DND-41 (cell line): ENCODE results near the gene ADCY4.
A peak's percentile ranks its signal among the peaks of the same experiment; 100 is the strongest.

Source experiments
- ATAC-seq: fragments of 200-7000 bp; cut with Tn5 transposase; 3 replicates; pipeline ENCODE4 v1.9.1; 2021; ENCODE audit warnings: low read depth; ENCODE audit not compliant: insufficient read depth
- DNase-seq: peaks from one replicate; pipeline ENCODE4 v3.0.0-alpha.2; 2020
- H2AFZ ChIP-seq: 2 replicates; pipeline ENCODE4 v1.6.0; 2012; ENCODE audit warnings: low read depth, low read length
- H3K27ac ChIP-seq: 2 replicates; pipeline ENCODE4 v1.5.1; 2012; ENCODE audit warnings: low read length, inconsistent platforms
- H3K27me3 ChIP-seq: fragments of 200-600 bp; sonication (generic); 2 replicates; pipeline ENCODE4 v1.6.0; 2012; ENCODE audit warnings: low read length, mild to moderate bottlenecking, inconsistent platforms; ENCODE audit not compliant: insufficient read depth, poor library complexity
- H3K36me3 ChIP-seq: 2 replicates; pipeline ENCODE4 v1.5.1; 2012; ENCODE audit warnings: low read length, inconsistent platforms; ENCODE audit not compliant: insufficient read depth
- H3K4me1 ChIP-seq: 2 replicates; pipeline ENCODE4 v1.5.1; 2012; ENCODE audit warnings: mild to moderate bottlenecking, low read length; ENCODE audit not compliant: insufficient read depth
- H3K4me2 ChIP-seq: 2 replicates; pipeline ENCODE4 v1.6.0; 2012; ENCODE audit warnings: mild to moderate bottlenecking, moderate library complexity, low read length, inconsistent platforms; ENCODE audit not compliant: insufficient read depth
- H3K4me3 ChIP-seq, 2 experiments: fragments of 200-600 bp in 1 of 2; shearing (Covaris generic) in 1 of 2; 2 replicates each; pipeline ENCODE4 v1.5.1; 2012 to 2016; ENCODE audit warnings: inconsistent platforms in 2 of 2, low read length in 2 of 2, mild to moderate bottlenecking in 2 of 2, low read depth in 1 of 2, moderate library complexity in 1 of 2
- H3K79me2 ChIP-seq: 2 replicates; pipeline ENCODE4 v1.6.0; 2012; ENCODE audit warnings: low read length, inconsistent platforms; ENCODE audit not compliant: insufficient read depth
- H3K9ac ChIP-seq: 2 replicates; pipeline ENCODE4 v1.6.0; 2012; ENCODE audit warnings: low read depth, mild to moderate bottlenecking, inconsistent platforms, low read length, moderate library complexity
- H3K9me3 ChIP-seq: 2 replicates; pipeline ENCODE4 v1.5.1; 2012; ENCODE audit warnings: low read length, moderate library complexity, mild to moderate bottlenecking, inconsistent platforms; ENCODE audit not compliant: insufficient read depth, severe bottlenecking
- H4K20me1 ChIP-seq: 2 replicates; pipeline ENCODE4 v1.6.0; 2012; ENCODE audit warnings: low read length; ENCODE audit not compliant: insufficient read depth
- CTCF ChIP-seq: IDR thresholded peaks from 2 replicates; pipeline ENCODE4 v1.5.1; 2012; ENCODE audit warnings: borderline replicate concordance, low read length, moderate library complexity, mild to moderate bottlenecking; ENCODE audit not compliant: poor library complexity, severe bottlenecking; ENCODE audit errors: extremely low read depth
- EZH2 ChIP-seq: IDR thresholded peaks from 3 replicates; pipeline ENCODE4 v1.6.1; 2012; ENCODE audit warnings: borderline replicate concordance, low read depth, mild to moderate bottlenecking, moderate library complexity, low read length, inconsistent platforms; ENCODE audit not compliant: severe bottlenecking

ADCY4 gene

DNA sequence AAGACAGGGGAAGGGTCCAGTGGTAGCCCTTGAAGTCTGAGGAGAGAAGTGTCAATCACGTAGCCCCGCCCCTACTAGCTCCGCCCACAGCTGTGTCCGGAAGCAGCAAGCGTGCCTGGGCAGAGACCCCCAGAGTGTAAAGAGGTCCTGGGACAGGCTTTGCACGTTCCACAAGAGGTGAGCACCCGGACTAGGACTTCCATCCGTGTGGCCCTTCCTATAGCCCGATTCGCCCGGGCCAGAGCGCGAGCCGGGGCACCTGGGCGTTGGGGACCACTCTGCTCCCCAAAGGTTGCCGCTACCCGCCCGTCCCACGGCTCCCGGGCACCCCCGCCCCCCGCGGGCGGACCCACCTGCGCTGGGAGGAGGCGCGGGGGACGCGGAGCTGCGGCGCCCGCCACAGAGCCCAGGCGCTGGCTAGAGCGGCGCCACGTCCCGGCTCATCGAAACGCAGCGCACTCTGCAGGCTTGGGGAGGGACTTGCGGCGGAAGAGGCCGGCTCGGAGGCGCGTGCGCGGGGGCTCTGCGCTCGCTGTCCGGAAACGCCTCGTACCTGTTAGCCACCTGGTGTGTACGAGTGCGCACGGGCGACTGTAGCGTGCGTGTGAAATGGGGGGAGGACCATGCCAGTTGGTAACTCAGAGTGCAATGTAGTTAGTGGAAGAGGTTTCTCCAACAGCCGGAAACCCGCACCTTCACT, 63.6 kb downstream of the ADCY4 start, which contains the start of gene RABGGTA:
Gene RABGGTA, minus strand, starts transcription at position 464 of the 700 bp plus-strand sequence. CDS start 482 bp downstream, outside the sequence.
- Histone ChIP-seq H3K4me3 (peak within 1 kb of the TSS; percentile 66 to 78), H3K9me3 (no peaks in the 10 kb centered on the region), H2AFZ (peak within 1 kb of the TSS; percentile 93), H4K20me1 (no peaks in the 10 kb centered on the region), H3K27ac (peak within 1 kb of the TSS; percentile 95), H3K9ac (peak within 1 kb of the TSS; percentile 95), H3K36me3 (peaks cover 13% of the 10 kb centered on the region; the same call in 1 of the 2 replicates), H3K4me2 (peak within 1 kb of the TSS; percentile 90), H3K27me3 (no peaks in the 10 kb centered on the region), H3K79me2 (peaks cover 6% of the 10 kb centered on the region; the same call in 1 of the 2 replicates), H3K4me1 (peaks cover 27% of the 10 kb centered on the region)
- ATAC-seq (peak; percentile 97), DNase-seq (peak; percentile 90)
- TF ChIP-seq EZH2, result no peak
- TF ChIP-seq CTCF, result peak; percentile 91

DNA sequence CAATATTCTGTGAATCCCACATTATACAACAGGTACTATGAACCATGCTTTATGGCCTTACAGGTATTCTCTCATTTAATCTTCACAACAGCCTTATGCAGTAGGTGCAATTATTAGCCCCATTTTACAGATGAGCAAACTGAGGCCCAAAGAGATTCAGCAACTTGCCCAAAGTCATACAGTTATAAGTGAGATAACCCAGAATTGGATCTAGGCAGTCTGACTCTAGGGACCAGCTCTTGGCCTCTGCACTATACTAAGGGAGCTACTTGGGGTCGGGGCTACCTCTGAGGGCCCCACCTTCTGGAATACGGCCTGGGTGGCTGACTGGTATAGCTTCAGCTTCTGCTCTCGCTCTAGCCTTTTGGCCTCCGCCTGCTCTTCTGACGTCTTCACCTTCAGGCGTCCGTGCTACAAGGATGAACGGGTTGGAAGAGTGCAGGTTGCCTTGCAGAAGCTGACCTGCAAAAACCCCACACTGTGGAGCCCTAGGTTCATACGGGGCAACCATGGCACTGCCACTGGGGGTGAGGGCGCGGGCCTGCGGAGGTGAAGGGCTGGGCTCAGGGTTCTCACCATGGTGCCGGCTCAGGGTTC, 64.2 kb downstream of the ADCY4 start:
- ATAC-seq, result no peak

GRCh38 chr14:24269910-24270536, 64.8 kb downstream of the ADCY4 start:
- Histone ChIP-seq H3K36me3 (peaks cover 14% of the 10 kb centered on the region; the same call in 1 of the 2 replicates), H3K9me3 (no peaks in the 10 kb centered on the region), H3K27ac (0 out of 2 replicates have a peak overlapping the region, but pooled peaks have one; percentile 95), H3K79me2 (peaks cover 6% of the 10 kb centered on the region; the same call in 1 of the 2 replicates), H2AFZ (no peak overlapping the region; the same call in 1 of the 2 replicates), H3K27me3 (no peaks in the 10 kb centered on the region), H3K4me1 (peaks cover 27% of the 10 kb centered on the region), H3K4me3 (peak overlapping the region in 1 of 2 experiments; percentile 78; a peak in 1 of 4 replicates), H3K4me2 (peak overlapping the region; percentile 90), H3K9ac (no peak overlapping the region), H4K20me1 (no peaks in the 10 kb centered on the region)
- DNase-seq, result no peak
- TF ChIP-seq EZH2 (no peak), CTCF (no peak)
- ATAC-seq, result no peak

More for the DNA sequence above, 64.2 kb downstream of the ADCY4 start:
- Histone ChIP-seq H3K27me3 (no peaks in the 10 kb centered on the region), H4K20me1 (no peaks in the 10 kb centered on the region), H3K4me3 (peak overlapping the region; percentile 66 to 78; a peak in 3 of 4 replicates), H3K9ac (peak overlapping the region; percentile 95), H3K36me3 (peaks cover 14% of the 10 kb centered on the region; the same call in 1 of the 2 replicates), H3K4me1 (peaks cover 27% of the 10 kb centered on the region), H2AFZ (peak overlapping the region; percentile 93), H3K79me2 (peaks cover 6% of the 10 kb centered on the region; the same call in 1 of the 2 replicates), H3K4me2 (peak overlapping the region; percentile 90), H3K9me3 (no peaks in the 10 kb centered on the region), H3K27ac (peak overlapping the region; percentile 95)
- no peak for DNase-seq
- TF ChIP-seq EZH2 (no peak), CTCF (no peak)
